Panc1 (cell line): Measurements from ENCODE around the gene POLR3A.

Experiments used
- CTCF ChIP-seq: fragments of 450-650 bp; IDR thresholded peaks from 2 replicates; pipeline ENCODE4 v1.5.1; 2017; ENCODE audit warnings: mild to moderate bottlenecking
- POLR2AphosphoS5 ChIP-seq: IDR thresholded peaks from 2 replicates; pipeline ENCODE4 v1.6.1; 2012; ENCODE audit warnings: mild to moderate bottlenecking, low read depth, low read length, moderate library complexity
- REST ChIP-seq, 2 experiments: IDR thresholded peaks; 2 replicates each; pipeline ENCODE4 v1.6.1; 2011 to 2012; ENCODE audit warnings: low read depth in 2 of 2, control low read depth in 1 of 2, low read length in 1 of 2, mild to moderate bottlenecking in 1 of 2, moderate library complexity in 1 of 2; ENCODE audit not compliant: insufficient read depth in 1 of 2
- SIN3A ChIP-seq: IDR thresholded peaks from 2 replicates; pipeline ENCODE4 v1.6.1; 2012; ENCODE audit warnings: low read depth, mild to moderate bottlenecking, low read length, moderate library complexity, borderline replicate concordance; ENCODE audit not compliant: insufficient read depth
- TCF7L2 ChIP-seq: IDR thresholded peaks from 2 replicates; pipeline ENCODE4 v1.6.1; 2011; ENCODE audit warnings: mild to moderate bottlenecking, low read depth, low read length, inconsistent platforms

- TF ChIP-seq POLR2AphosphoS5, result no peak
- no peak for TF ChIP-seq CTCF
- no peak for TF ChIP-seq REST (IDR thresholded peaks at IDR 0.05; ENCODE audit: insufficient read depth in 1 of 2, low read depth in 2 of 2, low read length in 1 of 2)
- no peak for TF ChIP-seq SIN3A
- TF ChIP-seq TCF7L2, result no peak
Observed at GRCh38 chr10:78070726-78071125, 41.4 kb upstream of the POLR3A start.
